ENCODE results near the gene HEXIM2.

Gene HEXIM2

DNA sequence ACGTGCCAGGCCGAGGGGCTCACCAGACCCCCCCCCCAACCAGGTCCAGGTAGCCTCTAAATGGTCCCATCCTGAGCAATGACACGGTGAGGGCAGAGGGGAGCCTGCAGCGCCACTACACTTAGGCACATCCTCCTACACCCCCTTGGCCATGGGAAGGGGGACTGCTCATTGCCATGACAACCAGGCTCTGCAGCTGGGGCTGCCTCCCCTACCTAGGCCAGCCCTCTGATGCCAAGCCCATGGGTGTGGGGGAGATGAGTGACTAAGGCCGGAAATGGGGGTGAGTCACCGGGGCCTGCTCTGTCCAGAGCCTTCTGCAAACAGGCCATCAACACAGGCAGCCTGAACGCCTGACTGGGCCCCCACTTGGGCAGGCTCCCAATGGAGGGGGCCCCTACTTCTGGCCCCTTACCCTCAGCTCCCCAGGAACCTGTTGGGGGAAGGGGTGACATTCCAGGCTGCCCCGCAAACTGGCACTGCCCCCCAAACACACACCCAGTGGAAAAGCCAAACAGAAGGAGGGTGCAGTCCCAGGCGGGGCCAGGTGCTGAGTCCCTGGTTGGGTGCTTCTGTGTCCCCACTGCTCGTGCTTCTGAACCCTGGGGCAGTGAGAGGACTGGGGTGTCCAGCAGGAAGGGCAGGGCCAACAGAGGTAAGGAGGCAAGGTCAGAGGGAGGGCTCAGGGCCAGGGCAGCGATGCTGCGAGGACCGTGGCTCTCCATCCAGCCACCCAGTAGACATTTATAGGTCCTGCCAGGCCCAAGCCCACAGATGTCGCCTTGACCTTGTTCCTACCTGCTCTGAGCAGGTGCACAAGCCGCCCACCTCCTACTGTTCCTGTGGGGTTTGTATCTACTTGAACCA, 37.5 kb upstream of the HEXIM2 start:
- TF ChIP-seq POLR2AphosphoS5 (IDR thresholded peaks at IDR 0.05; ENCODE audit: low read depth, low read length) (no peak), FOXP2 (optimal IDR thresholded peaks at IDR 0.05; ENCODE audit: borderline replicate concordance, extremely low read depth, extremely low read length, insufficient read depth) (peak; percentile 79)
- TF ChIP-seq, protein P1, sequence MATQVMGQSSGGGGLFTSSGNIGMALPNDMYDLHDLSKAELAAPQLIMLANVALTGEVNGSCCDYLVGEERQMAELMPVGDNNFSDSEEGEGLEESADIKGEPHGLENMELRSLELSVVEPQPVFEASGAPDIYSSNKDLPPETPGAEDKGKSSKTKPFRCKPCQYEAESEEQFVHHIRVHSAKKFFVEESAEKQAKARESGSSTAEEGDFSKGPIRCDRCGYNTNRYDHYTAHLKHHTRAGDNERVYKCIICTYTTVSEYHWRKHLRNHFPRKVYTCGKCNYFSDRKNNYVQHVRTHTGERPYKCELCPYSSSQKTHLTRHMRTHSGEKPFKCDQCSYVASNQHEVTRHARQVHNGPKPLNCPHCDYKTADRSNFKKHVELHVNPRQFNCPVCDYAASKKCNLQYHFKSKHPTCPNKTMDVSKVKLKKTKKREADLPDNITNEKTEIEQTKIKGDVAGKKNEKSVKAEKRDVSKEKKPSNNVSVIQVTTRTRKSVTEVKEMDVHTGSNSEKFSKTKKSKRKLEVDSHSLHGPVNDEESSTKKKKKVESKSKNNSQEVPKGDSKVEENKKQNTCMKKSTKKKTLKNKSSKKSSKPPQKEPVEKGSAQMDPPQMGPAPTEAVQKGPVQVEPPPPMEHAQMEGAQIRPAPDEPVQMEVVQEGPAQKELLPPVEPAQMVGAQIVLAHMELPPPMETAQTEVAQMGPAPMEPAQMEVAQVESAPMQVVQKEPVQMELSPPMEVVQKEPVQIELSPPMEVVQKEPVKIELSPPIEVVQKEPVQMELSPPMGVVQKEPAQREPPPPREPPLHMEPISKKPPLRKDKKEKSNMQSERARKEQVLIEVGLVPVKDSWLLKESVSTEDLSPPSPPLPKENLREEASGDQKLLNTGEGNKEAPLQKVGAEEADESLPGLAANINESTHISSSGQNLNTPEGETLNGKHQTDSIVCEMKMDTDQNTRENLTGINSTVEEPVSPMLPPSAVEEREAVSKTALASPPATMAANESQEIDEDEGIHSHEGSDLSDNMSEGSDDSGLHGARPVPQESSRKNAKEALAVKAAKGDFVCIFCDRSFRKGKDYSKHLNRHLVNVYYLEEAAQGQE (IDR thresholded peaks at IDR 0.05; ENCODE audit: insufficient read depth in 1 of 2, low read depth in 2 of 2, low read length in 2 of 2): 0 out of 4 replicates have a peak, but pooled peaks have one; percentile 31 to 34

DNA sequence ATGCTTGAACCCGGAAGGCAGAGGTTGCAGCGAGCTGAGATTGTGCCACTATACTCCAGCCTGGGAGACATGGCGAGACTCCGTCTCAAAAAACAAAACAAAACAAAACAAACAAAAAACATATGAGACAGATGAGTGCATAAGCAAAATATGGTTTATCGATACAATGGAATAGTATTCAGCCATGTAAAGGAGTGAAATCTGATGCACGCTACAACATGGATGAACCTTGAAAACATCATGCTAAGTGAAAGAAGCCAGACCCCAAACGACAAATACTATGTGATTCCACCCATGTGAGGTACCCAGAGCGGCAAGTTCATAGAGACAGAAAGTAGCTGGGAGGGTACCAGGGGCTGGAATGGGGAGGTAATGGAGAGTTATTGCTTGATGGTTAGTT, 36.2 kb upstream of the HEXIM2 start:
- TF ChIP-seq FOXP2 (optimal IDR thresholded peaks at IDR 0.05; ENCODE audit: borderline replicate concordance, extremely low read depth, extremely low read length, insufficient read depth): no peak
- TF ChIP-seq, protein P1 (IDR thresholded peaks at IDR 0.05; ENCODE audit: insufficient read depth in 1 of 2, low read depth in 2 of 2, low read length in 2 of 2): no peak
- no peak for TF ChIP-seq SIN3A (IDR thresholded peaks at IDR 0.05; ENCODE audit: borderline replicate concordance, insufficient read depth, low read length)
- TF ChIP-seq POLR2AphosphoS5 (IDR thresholded peaks at IDR 0.05; ENCODE audit: low read depth, low read length): no peak
- TF ChIP-seq TAF1 (IDR thresholded peaks at IDR 0.05; ENCODE audit: borderline replicate concordance, insufficient read depth, low read length): no peak

DNA sequence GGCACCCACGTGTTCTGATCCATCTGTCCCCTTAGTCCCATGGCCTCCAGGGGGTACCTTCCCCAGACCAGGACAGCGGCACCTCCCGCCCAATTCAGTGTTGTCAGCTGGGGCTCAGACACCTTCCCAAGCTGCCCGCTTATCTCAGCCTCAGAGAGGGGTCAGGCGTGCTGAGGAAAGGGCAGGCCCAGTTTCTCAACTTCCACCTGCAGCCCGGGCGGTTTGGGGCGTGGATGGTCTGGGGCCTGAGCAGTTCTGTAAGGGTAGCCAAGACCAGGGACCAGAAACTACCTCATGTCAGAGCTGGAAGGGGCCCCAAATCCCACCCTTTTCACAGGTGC, 34.5 kb upstream of the HEXIM2 start:
- TF ChIP-seq, protein P1 (IDR thresholded peaks at IDR 0.05; ENCODE audit: insufficient read depth in 1 of 2, low read depth in 2 of 2, low read length in 2 of 2): no peak
- no peak for TF ChIP-seq TAF1 (IDR thresholded peaks at IDR 0.05; ENCODE audit: borderline replicate concordance, insufficient read depth, low read length)
- TF ChIP-seq SIN3A (IDR thresholded peaks at IDR 0.05; ENCODE audit: borderline replicate concordance, insufficient read depth, low read length): no peak
- TF ChIP-seq POLR2AphosphoS5 (IDR thresholded peaks at IDR 0.05; ENCODE audit: low read depth, low read length): no peak
- TF ChIP-seq FOXP2 (optimal IDR thresholded peaks at IDR 0.05; ENCODE audit: borderline replicate concordance, extremely low read depth, extremely low read length, insufficient read depth): no peak

DNA sequence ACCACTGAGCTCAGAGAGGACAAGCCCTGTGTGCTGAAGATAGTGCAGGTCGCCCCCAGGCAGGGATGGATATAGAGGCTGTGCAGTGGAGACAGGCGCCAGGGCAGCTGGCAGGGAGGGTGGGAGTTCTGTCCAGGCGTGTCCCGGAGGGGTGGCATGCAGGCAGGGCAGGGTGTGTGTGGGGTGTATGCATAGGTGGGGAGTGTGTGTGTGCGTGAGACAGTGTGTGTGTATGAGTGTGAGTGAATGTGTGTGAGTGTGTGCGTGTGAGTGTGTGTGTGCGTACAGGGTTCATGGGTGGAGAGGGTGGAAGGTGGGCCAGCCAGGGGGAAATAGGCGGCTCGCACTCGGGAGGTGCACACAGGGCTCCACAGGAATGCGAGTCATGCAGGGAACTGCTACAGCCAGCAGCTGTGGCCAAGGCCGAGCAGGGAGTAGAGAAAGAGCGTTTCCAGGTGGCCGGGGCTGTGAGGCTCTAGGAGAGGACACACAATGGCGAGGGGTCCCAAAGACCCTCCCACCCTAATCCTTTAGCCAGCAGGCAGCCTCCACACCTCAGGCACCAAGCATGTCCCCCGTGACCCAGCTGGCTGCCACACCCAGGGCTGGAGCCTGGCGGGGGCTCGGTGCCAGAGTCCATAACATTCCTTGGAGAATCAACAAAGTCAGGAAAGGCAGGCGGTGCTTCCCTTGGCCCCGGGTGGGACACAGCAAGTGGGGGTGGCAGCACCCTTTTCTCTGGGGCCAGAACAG, 34.0 kb upstream of the HEXIM2 start:
- TF ChIP-seq, protein P1 (IDR thresholded peaks at IDR 0.05; ENCODE audit: insufficient read depth in 1 of 2, low read depth in 2 of 2, low read length in 2 of 2): no peak
